Smooth muscle cell (in vitro differentiated cells): ENCODE data around the gene TMPRSS13. TPM values are rescaled to one million over a fixed set of nuclear protein-coding genes. Genes with fewer than 3 reads are reported as not detected.

Source experiments
- DNase-seq: peaks from one replicate; lab custom pipeline; 2025; ENCODE audit not compliant: unreplicated experiment; lab: John Stamatoyannopoulos, UW
- H2AFZ ChIP-seq: fragments of 200-600 bp; sonication (generic); 2 replicates; pipeline ENCODE4 v1.6.0; 2016; ENCODE audit warnings: antibody characterized with exemption, low read depth, mild to moderate bottlenecking
- H3F3A ChIP-seq: fragments of 200-600 bp; sonication (generic); 2 replicates; pipeline ENCODE4 v1.6.0; 2017; ENCODE audit warnings: antibody characterized with exemption, low read depth
- H3K27ac ChIP-seq: fragments of 200-600 bp; sonication (generic); 2 replicates; pipeline ENCODE4 v1.5.1; 2016; ENCODE audit warnings: low read depth, mild to moderate bottlenecking
- H3K27me3 ChIP-seq: fragments of 200-600 bp; sonication (generic); 2 replicates; pipeline ENCODE4 v1.6.1; 2016; ENCODE audit warnings: low read depth, mild to moderate bottlenecking
- H3K36me3 ChIP-seq: fragments of 200-600 bp; sonication (generic); 2 replicates; pipeline ENCODE4 v1.5.1; 2016; ENCODE audit warnings: low read depth
- H3K4me1 ChIP-seq: fragments of 200-600 bp; sonication (generic); 2 replicates; pipeline ENCODE4 v1.5.1; 2016; ENCODE audit warnings: low read depth
- H3K4me2 ChIP-seq: fragments of 200-600 bp; sonication (generic); 2 replicates; pipeline ENCODE4 v1.6.0; 2016; ENCODE audit warnings: mild to moderate bottlenecking
- H3K4me3 ChIP-seq: fragments of 200-600 bp; sonication (generic); 2 replicates; pipeline ENCODE4 v1.5.1; 2016; ENCODE audit warnings: mild to moderate bottlenecking
- H3K79me2 ChIP-seq: fragments of 200-600 bp; sonication (generic); 2 replicates; pipeline ENCODE4 v1.6.0; 2016; ENCODE audit warnings: low read depth, mild to moderate bottlenecking
- H3K9ac ChIP-seq: fragments of 200-600 bp; sonication (generic); 2 replicates; pipeline ENCODE4 v1.6.0; 2016; ENCODE audit warnings: low read depth
- H3K9me3 ChIP-seq: fragments of 200-600 bp; sonication (generic); replicated peaks from 2 replicates; pipeline ENCODE4 v1.5.1; 2016; ENCODE audit warnings: low read depth
- H4K20me1 ChIP-seq: fragments of 200-600 bp; sonication (generic); 2 replicates; pipeline ENCODE4 v1.6.0; 2016; ENCODE audit warnings: low read depth
- CTCF ChIP-seq: fragments of 200-600 bp; sonication (generic); IDR thresholded peaks from 2 replicates; pipeline ENCODE4 v1.5.1; 2017; ENCODE audit warnings: borderline replicate concordance, mild to moderate bottlenecking, antibody characterized with exemption; ENCODE audit not compliant: insufficient read depth, poor library complexity, severe bottlenecking
- WGBS: methylation state at CpG from one replicate; pipeline ENCODE4 v1.1.7; 2016; ENCODE audit warnings: low lambda C conversion rate; 5-methylcytosine and 5-hydroxymethylcytosine counted together
- polyA plus RNA-seq: library from polyadenylated mRNA; unstranded; fragments of >200 nt; fragmentation: Nextera tagmentation; extraction: Ambion mirVana; gene quantifications from 2 replicates; pipeline ENCODE4 v1.2.1, GENCODE V29; 2016
- total RNA-seq: library from RNA; depleted of rRNA; stranded (reverse); fragments of >200 nt; gene quantifications from 2 replicates; pipeline ENCODE4 v1.2.3, GENCODE V29; 2014

The TMPRSS13 gene
- total and polyA plus RNA-seq, 2 experiments from 2014 or later: 0.73 to 1.3 TPM

DNA sequence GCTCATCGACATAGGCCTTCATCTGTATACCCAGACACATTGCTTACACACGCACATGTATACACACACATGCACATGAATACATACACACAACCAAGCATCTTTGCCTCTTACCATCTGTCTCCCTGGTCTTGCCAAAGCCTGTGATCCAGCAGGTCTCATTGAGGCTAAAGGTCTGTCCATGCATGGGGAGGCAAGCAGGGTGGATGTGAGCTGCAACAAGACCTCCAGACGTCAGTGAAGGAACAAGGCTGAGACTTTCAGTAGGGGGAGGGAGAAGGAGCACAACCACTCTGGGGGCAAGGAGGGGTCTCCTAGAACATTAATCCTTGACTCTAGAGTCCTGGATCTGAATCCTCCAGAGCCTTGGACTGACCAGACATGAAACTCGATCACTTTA lies 23.7 kb downstream of the TMPRSS13 start:
- Histone ChIP-seq H3K4me1 (peaks cover 7% of the 10 kb centered on the region), H3K4me2 (no peak overlapping the region), H2AFZ (no peak overlapping the region), H3F3A (no peaks in the 10 kb centered on the region), H3K27ac (no peak overlapping the region), H3K9ac (no peak overlapping the region), H3K27me3 (no peaks in the 10 kb centered on the region), H3K4me3 (no peak overlapping the region), H3K9me3 (no peaks in the 10 kb centered on the region), H3K36me3 (no peaks in the 10 kb centered on the region), H4K20me1 (no peaks in the 10 kb centered on the region), H3K79me2 (no peaks in the 10 kb centered on the region)
- WGBS: 80% methylated on average over 4 of the region's 4 CpGs
- TF ChIP-seq CTCF: no peak
- DNase-seq: no peak

DNA sequence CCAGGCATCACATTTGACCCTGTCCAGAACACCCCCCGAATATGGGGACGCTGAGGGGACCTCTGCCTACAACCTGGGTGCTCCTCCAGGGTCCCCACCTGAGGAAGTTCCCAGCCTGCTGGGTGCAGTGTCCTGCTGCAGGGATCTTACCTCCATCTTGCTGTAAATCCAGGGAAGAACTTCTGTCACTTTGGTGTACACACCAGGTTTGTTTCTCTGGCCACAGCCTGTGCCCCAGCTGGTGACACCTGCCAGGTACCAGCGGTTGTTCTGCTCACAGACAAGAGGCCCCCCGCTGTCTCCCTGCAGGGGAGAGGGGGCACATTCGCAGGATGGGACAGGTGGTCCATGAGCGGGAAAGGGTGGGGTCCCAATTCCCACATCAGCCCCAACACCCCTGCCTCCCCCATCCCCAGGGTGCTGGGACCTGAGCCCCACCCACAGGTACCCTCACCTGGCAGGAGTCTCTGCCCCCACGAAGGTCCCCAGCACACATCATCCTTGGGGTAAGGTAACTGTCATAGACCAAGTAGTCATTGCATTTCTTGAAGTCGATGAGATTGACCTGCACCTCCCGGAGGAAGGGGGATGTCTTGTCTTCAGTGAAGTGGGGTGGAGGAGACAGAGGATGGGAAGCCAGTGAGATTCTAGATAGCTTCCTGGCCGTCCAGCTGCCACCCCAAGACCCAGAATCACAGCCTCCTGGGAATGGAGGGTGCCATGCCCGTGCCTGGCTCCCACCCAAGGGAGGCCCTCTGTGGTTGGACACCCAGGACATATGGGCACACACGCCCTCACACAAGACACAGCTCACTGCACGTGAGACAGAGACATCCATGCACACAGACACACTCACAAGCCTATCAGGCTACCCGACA lies 25.5 kb downstream of the TMPRSS13 start:
- H3K27me3 ChIP-seq: no peaks in the 10 kb centered on the region

GRCh38 chr11:117902001-117902845 lies 27.0 kb downstream of the TMPRSS13 start:
- Histone ChIP-seq H3K9ac (no peak overlapping the region), H3K36me3 (no peaks in the 10 kb centered on the region), H4K20me1 (no peaks in the 10 kb centered on the region), H3K9me3 (no peaks in the 10 kb centered on the region), H3K4me3 (no peak overlapping the region), H3K4me1 (peaks cover 4% of the 10 kb centered on the region), H2AFZ (no peak overlapping the region), H3K27me3 (no peaks in the 10 kb centered on the region), H3K4me2 (no peak overlapping the region), H3K79me2 (no peaks in the 10 kb centered on the region), H3K27ac (no peak overlapping the region), H3F3A (no peaks in the 10 kb centered on the region)
- 79% methylated on average over 13 of the region's 13 CpGs for WGBS
- DNase-seq: no peak
- no peak for TF ChIP-seq CTCF

More for the DNA sequence above, 25.5 kb downstream of the TMPRSS13 start:
- TF ChIP-seq CTCF: no peak
- no peaks in the 10 kb centered on the region for H3F3A ChIP-seq
- H4K20me1 ChIP-seq: no peaks in the 10 kb centered on the region
- H3K36me3 ChIP-seq: no peaks in the 10 kb centered on the region
- H3K27ac ChIP-seq: no peak overlapping the region
- no peak overlapping the region for H3K4me2 ChIP-seq
- peaks cover 7% of the 10 kb centered on the region for H3K4me1 ChIP-seq
- H3K79me2 ChIP-seq: no peaks in the 10 kb centered on the region
- DNase-seq: no peak
- WGBS: 90% methylated on average over 14 of the region's 14 CpGs
- no peak overlapping the region for H3K4me3 ChIP-seq
- no peaks in the 10 kb centered on the region for H3K9me3 ChIP-seq
- no peak overlapping the region for H3K9ac ChIP-seq
- no peak overlapping the region for H2AFZ ChIP-seq
